Esophagus mucosa (tissue), 1 donor: Measurements from ENCODE around the gene ACE2. TPM values are rescaled to one million over a fixed set of nuclear protein-coding genes. Genes with fewer than 3 reads are reported as not detected.
A peak's percentile ranks its signal among the peaks of the same experiment; 100 is the strongest.

Source experiments
- ATAC-seq: fragments of 200-7000 bp; cut with Tn5 transposase; one replicate; pipeline ENCODE4 v1.9.1; 2020
- total RNA-seq: library from RNA; stranded (reverse); gene quantifications from one replicate; pipeline ENCODE4 v1.2.4, GENCODE V29; 2023
- donor health status: DM: yes; HTN: yes; CAD: no.

ACE2 gene
- total RNA-seq, 1 donor from 2014 or later, result 2.2 TPM

GRCh38 chrX:15574017-15574416, 26.7 kb downstream of the ACE2 start:
- no peak for ATAC-seq

DNA sequence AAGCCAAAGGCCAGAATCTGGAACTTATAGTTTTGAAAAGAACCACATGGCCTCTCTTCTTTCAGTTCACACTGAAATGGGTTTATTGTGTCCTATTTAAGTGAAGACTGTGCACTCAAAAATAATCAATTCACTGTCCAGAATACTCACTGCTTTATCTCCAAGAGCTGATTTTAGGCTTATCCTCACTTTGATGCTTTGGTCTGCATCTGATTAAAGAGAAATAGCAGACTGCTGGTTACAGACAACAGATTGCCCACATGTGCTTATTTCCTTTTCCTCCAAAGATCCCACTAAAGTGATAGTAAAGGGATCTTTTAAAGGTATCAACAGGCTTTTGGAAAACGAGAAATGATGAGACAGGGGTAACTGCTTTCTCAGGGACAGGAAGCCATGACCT, 30.6 kb downstream of the ACE2 start:
- ATAC-seq, result no peak

DNA sequence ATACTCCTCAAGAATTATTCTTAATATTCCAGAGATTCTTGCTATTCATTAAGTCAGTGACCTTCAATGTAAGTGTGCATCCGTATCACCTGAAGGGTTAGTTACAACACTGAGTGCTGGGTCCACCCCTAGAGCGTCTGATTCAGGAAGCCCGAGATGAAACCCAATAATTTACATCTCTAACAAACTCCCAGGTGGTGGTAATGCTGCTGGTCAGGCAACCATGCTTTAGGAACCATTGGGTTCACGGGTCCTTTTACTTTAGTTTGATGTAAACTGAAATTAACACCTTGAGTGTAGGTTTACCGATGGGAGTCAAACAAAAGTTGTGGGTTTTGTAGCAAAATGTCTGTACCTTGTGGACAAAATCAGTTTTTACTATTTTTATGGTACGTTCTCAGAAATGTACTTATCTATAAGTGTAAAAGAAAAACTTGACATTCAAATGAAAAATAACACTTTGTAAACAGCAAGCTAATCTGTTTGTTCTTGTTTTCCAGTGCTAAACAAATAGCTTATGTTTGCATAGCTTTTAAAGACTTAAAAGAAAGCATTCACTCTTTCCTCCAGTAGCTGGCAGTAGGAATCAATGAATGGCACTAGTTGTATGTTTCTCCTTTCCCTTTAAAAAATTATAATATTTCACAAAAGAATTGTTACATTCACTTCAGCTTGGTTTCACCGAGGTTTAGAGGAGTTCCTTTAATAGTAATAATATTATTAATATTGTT, 32.7 kb downstream of the ACE2 start:
- no peak for ATAC-seq

- ATAC-seq, result no peak
Observed at GRCh38 chrX:15567267-15567666, 33.5 kb downstream of the ACE2 start.

GRCh38 chrX:15566244-15566643, 34.5 kb downstream of the ACE2 start:
- no peak for ATAC-seq

DNA sequence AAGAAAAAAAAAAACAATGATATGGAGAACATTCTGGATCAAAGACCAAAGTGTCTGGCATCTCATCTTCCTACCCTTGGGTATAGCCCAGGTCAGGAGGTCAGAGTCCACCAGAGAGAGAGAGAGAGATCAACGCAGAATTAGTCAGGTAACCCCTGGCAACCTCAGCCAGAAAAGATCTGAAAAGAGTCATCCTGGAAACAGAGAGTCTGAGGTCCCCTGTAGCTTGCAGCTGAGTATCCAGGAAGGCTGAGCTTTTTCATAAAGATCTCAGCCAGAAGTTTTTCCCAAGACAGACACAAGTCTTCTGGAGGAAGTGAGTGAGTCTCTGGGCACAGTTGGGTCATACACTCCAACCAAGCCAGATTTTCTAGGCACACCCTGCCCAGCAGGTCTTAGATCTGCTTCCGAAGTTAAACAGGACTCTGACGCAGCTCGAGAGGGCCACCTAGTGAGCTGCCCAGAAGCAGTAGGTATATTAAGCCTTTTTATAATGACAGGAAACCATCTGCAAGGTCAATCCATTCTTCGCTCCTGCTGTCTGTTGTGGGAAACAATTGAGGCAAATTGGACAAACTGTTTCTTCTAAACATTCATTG, 35.7 kb downstream of the ACE2 start:
- peak; percentile 98 for ATAC-seq

- ATAC-seq, result peak; percentile 87
Observed at GRCh38 chrX:15563056-15563455, 37.7 kb downstream of the ACE2 start.

DNA sequence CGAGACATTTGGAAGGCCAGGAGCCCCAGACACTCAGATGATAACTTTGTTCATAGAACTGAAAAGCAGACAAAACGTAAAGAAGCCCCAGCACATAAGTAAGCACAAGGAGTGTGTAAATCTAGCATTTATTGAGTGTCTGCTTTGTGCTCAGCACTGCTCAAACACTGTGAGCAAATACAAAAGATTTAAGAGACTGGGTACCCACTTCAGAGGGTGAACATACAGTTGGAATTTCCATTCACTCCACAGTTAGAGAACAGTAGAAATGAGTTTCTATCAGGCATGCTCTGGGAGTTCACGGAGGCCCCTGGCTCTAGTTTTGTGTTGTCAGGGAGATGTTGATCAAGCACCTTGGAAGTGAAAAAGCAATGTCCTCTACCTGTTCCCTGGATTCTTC, 39.8 kb downstream of the ACE2 start:
- no peak for ATAC-seq

GRCh38 chrX:15559227-15559626, 41.5 kb downstream of the ACE2 start:
- ATAC-seq, result no peak

GRCh38 chrX:15549189-15550012, 51.4 kb downstream of the ACE2 start:
- ATAC-seq, result no peak

GRCh38 chrX:15547356-15547755, 53.4 kb downstream of the ACE2 start:
- no peak for ATAC-seq

DNA sequence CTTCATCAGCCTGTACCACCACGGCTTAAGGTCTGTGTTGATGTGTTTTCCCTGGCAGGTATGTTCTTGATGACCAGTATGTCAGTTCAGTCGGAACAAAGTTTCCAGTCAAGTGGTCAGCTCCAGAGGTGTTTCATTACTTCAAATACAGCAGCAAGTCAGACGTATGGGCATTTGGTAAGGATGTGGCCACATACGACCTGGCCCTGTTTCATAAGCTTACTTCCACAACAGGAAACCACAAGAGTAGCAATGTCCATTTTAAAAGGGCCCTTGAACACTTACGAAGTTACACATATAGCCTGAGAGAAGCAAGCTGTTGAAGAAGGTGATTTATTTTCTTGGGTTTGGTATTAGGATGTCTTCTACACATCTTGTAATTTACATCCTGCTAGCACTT, 54.0 kb downstream of the ACE2 start:
- no peak for ATAC-seq

GRCh38 chrX:15530318-15530717, 70.4 kb downstream of the ACE2 start:
- no peak for ATAC-seq

DNA sequence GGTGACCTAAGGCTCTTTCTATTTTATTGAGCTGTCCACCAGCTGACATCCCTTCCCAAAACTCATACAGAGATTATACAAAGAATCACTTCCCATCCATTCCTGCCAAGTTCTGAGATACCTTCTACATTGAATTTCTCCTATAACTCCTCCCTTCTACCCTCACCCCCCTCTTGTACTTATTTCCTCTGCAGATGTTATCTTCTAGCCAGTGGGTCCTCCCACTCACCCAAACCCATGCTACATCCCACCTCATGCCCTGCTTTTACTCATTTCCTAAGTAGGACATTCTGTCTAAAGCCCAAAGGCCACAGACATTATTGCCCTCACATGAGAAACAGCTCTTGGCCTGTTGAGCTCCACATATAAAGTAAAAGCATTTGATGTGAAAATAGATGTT, 71.6 kb downstream of the ACE2 start:
- ATAC-seq, result no peak

DNA sequence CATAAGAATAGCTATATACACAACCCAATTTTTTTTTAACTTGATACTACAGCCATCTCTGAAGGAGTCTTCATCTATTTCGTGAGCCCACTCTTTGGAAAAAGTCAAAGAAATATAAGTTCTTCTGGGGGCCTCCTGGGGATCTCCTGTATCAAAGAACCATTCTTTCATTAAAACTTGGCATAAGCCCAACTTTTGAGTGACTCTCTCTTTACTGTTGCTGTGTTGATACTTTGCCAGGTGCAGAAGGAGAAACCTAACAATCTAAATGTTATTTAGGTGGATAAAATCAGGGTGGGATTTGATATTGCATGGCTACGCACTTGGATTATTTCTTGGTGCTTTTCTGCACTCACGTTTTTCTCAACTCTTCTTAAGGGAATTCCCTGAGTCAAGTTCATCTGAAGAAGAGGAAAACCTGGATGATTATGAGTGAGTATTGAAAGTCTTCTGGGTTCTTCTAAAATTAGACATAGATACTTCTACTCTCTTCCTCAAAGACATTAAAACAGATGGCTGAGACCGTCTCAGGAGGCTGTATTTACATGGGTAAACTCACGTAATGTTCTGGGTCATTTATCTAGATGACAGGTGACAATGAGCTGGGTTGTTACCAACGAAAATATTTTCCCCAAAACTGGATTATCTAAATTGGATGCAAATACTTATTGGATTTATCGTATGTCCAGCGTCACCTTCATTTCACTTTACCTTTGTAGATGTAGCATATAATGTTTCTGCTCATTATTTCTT, 74.9 kb downstream of the ACE2 start:
- no peak for ATAC-seq

GRCh38 chrX:15524417-15524816, 76.3 kb downstream of the ACE2 start:
- ATAC-seq, result no peak

GRCh38 chrX:15523088-15523487, 77.7 kb downstream of the ACE2 start:
- ATAC-seq, result no peak

DNA sequence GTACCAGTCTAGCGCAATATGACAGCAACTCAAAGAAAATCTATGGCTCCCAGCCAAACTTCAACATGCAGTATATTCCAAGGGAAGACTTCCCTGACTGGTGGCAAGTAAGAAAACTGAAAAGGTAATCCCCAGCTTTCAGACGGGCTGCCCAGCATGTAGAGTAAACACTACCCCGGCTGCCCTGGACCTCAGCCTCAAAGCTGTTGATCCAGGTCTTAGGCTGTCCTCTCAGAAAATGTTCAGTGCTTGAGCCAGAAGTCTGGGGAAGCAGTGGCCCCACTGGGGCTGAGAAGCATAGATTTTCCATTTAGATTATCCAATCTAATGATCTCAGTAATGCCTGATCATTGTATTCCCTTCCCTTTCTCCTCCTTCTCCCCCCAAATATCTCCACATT, 78.3 kb downstream of the ACE2 start:
- no peak for ATAC-seq

GRCh38 chrX:15515931-15516330, 84.8 kb downstream of the ACE2 start:
- ATAC-seq, result no peak

DNA sequence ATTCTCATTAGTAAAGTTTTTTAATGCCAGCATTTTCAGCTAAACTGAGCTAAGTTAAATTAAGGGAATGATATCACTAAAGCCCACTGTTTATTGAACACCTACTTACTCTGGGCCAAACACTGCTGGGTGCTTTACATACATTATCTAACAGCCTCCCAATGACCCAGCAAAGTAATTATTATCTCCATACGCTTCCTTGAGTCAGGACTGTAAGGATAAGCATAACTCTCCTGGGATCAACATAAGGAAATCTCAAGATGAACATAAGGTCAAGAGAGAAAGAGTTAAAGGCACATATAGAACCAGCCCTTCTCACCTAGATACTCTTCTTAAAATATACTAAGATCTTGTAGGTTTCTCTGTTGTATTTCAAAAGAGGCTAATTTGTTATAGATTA, 86.5 kb downstream of the ACE2 start:
- no peak for ATAC-seq

DNA sequence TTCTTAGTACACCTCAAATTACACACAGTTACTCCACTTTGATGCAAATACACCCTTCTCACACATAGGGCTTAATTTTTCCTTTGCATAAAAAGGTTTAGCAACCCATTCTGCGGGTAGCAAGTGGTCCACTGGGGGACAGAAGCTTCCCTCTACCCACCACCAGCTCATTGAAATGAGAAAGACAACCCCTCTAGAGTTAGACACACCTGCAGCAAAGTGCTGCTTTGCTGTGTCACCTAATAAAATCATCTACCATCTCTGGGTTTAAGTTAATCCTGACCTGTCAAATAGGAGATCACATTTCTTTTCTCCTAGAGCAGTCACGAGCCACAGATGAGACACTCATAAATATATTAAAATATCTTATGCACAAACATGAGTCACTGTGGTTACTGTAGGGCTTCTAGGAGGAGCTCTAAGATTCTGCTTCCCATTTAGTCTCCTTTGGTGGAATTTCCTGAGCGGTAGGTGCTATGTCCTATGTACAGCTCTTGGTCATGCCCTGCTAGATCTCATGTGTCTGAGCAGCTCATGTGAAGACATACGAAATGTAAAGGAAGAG, 88.3 kb downstream of the ACE2 start:
- peak; percentile 73 for ATAC-seq

DNA sequence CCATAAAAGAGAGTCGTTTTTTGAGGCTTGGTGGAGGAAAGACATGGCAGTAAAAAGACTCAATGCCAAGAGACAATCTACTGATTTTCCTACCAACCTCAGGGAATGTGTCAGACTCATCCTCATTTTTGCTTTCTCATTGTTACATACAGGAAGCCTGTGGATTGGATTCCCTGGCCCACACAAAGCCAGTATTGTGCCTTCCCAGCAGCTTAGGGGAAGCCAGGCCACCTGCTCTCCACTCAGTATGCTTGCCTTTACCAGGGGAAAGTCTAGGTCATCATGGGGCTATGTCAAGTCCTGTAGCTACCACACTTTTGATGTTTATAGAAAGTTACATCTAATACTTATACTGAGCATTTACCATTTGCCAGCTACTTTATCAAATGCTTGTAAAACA, 89.2 kb downstream of the ACE2 start:
- no peak for ATAC-seq
